Lower leg skin (tissue), 3 donors: ENCODE data around the gene EMILIN2.

Source experiments
- POLR2A ChIP-seq, 2 donors: fragments of 450-650 bp; IDR thresholded peaks; one replicate each; pipeline ENCODE4 v1.6.1; 2016 to 2017; ENCODE audit warnings: antibody characterized with exemption in 2 of 2, mild to moderate bottlenecking in 1 of 2, moderate library complexity in 1 of 2
- TF ChIP-seq, protein P1 (sequence below), 3 donors: fragments of 450-650 bp; IDR thresholded peaks; one replicate each; pipeline ENCODE4 v1.5.1; 2016; ENCODE audit warnings: antibody characterized with exemption in 3 of 3, mild to moderate bottlenecking in 3 of 3, moderate library complexity in 2 of 3

GRCh38 chr18:2814928-2815327 lies 31.9 kb upstream of the EMILIN2 start:
- TF ChIP-seq, protein P1, sequence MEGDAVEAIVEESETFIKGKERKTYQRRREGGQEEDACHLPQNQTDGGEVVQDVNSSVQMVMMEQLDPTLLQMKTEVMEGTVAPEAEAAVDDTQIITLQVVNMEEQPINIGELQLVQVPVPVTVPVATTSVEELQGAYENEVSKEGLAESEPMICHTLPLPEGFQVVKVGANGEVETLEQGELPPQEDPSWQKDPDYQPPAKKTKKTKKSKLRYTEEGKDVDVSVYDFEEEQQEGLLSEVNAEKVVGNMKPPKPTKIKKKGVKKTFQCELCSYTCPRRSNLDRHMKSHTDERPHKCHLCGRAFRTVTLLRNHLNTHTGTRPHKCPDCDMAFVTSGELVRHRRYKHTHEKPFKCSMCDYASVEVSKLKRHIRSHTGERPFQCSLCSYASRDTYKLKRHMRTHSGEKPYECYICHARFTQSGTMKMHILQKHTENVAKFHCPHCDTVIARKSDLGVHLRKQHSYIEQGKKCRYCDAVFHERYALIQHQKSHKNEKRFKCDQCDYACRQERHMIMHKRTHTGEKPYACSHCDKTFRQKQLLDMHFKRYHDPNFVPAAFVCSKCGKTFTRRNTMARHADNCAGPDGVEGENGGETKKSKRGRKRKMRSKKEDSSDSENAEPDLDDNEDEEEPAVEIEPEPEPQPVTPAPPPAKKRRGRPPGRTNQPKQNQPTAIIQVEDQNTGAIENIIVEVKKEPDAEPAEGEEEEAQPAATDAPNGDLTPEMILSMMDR (IDR thresholded peaks at IDR 0.05): no peak
- no peak for TF ChIP-seq POLR2A (IDR thresholded peaks at IDR 0.05)
